Measurements from ENCODE around the gene CUX1.
"Not testable (repeated sequence)": the region's sequence is repeated elsewhere in the genome, so short reads cannot be mapped to it uniquely, and the experiment has no call there.

The CUX1 gene

GRCh38 chr7:102323914-102324195, 506.4 kb downstream of the CUX1 start:
- TF ChIP-seq, protein P1, sequence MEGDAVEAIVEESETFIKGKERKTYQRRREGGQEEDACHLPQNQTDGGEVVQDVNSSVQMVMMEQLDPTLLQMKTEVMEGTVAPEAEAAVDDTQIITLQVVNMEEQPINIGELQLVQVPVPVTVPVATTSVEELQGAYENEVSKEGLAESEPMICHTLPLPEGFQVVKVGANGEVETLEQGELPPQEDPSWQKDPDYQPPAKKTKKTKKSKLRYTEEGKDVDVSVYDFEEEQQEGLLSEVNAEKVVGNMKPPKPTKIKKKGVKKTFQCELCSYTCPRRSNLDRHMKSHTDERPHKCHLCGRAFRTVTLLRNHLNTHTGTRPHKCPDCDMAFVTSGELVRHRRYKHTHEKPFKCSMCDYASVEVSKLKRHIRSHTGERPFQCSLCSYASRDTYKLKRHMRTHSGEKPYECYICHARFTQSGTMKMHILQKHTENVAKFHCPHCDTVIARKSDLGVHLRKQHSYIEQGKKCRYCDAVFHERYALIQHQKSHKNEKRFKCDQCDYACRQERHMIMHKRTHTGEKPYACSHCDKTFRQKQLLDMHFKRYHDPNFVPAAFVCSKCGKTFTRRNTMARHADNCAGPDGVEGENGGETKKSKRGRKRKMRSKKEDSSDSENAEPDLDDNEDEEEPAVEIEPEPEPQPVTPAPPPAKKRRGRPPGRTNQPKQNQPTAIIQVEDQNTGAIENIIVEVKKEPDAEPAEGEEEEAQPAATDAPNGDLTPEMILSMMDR (IDR thresholded peaks at IDR 0.05; ENCODE audit: control insufficient read depth, extremely low read depth, insufficient read depth): no peak

GRCh38 chr7:102325106-102325505, 507.7 kb downstream of the CUX1 start:
- H3K4me3 ChIP-seq (ENCODE audit: low read depth, low read length): not testable (repeated sequence)

More at GRCh38 chr7:102323914-102324195, 506.4 kb downstream of the CUX1 start:
- no peak for DNase-seq (ENCODE audit: low read depth)
- H3K4me3 ChIP-seq (ENCODE audit: low read depth, low read length): no peak overlapping the region

GRCh38 chr7:102326157-102326889, 508.9 kb downstream of the CUX1 start:
- no peak overlapping the region for H3K4me3 ChIP-seq (ENCODE audit: low read depth, low read length)
- TF ChIP-seq, protein P1 (IDR thresholded peaks at IDR 0.05; ENCODE audit: control insufficient read depth, extremely low read depth, insufficient read depth): no peak
- no peak for DNase-seq (ENCODE audit: low read depth)

More at GRCh38 chr7:102325106-102325505, 507.7 kb downstream of the CUX1 start:
- DNase-seq (ENCODE audit: low read depth): not testable (repeated sequence)

DNA sequence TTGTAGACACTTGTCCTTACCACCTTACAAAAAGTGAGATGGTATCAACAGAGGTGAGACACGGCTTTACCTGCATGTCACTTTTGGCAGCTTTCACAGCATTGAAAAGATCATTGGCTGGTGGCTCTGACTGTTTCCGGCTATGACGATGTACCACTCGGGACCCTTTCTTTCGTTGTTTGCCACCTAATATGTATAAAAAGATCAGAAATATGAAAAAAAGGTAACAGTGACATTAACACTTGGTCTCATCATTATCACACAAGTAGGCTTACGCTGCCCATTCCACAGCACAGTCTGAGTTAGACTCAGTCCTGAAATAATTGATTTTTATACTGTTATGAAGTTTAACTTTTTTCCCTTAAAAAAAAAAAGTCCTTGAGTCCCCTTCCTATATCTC, 509.8 kb downstream of the CUX1 start:
- not testable (repeated sequence) for DNase-seq (ENCODE audit: low read depth); H3K4me3 ChIP-seq (ENCODE audit: low read depth, low read length)

DNA sequence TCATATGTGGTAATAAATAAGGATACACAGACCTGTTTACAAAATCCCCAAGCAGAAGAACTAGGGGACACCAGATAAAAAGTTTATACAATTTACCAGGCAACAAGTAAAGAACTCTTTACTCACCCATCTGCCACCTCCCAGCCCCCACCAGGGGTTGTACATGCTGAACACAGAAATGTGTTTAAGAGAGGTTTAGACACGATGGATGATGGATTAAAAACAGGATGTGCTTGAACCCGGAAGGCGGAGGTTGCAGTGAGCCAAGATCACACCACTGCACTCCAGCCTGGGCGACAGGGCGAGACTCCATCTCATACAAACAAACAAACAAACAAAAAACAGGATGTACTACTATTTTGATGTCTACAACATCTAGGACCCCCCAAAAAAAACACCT, 511.4 kb downstream of the CUX1 start:
- H3K4me3 ChIP-seq (ENCODE audit: low read depth, low read length); DNase-seq (ENCODE audit: low read depth): not testable (repeated sequence)

GRCh38 chr7:102329366-102329765, 511.9 kb downstream of the CUX1 start:
- not testable (repeated sequence) for H3K4me3 ChIP-seq (ENCODE audit: low read depth, low read length); DNase-seq (ENCODE audit: low read depth)

- not testable (repeated sequence) for DNase-seq (ENCODE audit: low read depth); H3K4me3 ChIP-seq (ENCODE audit: low read depth, low read length)
Observed at GRCh38 chr7:102330666-102331460, 513.4 kb downstream of the CUX1 start.
